Activated effector memory CD4-positive, alpha-beta T cell treated with anti-CD3 and anti-CD28 coated beads, Interleukin-2, amount 50 U/mL, for 16 hours (primary cell): ENCODE results near the gene ACAD10.
"Not testable (repeated sequence)": the region's sequence is repeated elsewhere in the genome, so short reads cannot be mapped to it uniquely, and the experiment has no call there.

Experiments used
- DNase-seq: peaks from one replicate; pipeline ENCODE4 v3.0.0-alpha.2; 2020

Gene ACAD10

DNA sequence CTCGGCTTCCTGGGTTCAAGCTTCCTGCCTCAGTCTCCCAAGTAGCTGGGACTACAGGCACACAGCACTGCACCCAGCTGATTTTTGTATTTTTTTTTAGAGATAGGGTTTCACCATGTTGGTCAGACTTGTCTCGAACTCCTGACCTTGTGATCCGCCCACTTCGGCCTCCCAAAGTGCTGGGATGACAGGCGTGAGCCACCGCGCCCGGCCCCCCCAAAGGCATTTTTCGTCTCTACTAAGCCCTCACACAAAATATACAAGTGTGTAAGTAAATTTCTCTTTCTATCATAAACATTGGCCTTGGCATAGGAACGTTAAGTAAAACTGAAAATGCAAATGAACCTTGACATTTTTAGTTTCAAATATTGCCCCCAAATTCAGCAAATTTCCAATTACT, 2.1 kb downstream of the ACAD10 start:
- DNase-seq: no peak

DNA sequence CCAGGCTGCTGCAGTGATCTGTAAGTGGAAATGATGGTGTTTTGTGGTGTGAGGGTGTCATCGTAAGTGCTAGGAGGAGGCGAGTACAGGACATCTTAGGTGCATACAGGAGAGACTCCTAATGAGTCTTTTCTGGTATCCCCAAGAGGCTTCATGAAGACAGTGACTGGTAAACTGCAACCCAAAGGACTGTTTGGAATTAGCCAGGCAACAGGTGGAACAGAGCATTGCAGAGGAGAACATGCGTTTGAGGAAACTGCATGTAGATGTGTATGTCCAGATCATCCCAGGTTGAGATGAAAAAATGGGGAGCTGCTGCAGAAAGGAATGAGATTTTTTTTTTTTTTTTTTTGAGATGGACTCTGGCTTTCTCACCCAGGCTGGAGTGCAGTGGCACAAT, 5.4 kb downstream of the ACAD10 start:
- no peak for DNase-seq

GRCh38 chr12:111692575-111693210, 6.8 kb downstream of the ACAD10 start:
- no peak for DNase-seq

DNA sequence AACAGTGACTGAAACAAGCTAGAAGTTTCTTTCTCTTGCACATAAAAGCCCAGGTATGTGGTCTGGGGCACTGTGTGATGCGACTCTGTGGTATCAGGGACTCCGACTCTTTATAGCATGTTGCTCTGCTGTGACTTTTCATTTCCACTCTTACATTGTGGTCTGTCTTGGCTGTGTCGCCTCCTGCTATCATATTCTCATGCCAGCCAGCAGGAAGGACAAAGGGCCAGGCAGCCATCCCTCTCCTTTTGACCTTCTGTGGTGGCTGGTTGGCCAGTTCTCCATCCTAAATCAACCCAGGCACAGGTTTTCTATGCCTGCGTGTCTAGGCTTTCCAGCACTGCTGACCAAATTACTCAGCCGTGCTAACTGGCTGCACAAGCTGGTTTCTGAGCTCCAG, 8.0 kb downstream of the ACAD10 start:
- DNase-seq: no peak

DNA sequence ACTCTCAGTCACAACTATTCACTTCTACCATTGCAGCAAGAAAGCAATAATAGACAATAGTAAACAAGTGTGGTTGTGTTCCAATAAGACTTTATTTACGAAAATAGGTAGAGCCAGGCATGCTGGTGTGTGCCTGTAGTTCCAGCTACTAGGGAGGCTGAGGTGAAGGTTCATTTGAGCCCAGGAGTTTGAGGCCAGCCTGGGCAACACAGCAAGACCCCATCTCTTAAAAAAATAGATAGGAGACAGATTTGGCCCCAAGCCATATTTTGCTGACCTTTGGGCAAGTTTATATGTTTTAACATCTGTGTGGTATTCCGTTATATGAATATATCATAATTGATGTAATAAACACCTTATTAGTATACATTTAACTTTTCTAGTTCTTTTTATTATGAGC, 14.1 kb downstream of the ACAD10 start:
- DNase-seq: no peak

GRCh38 chr12:111705672-111706071, 19.8 kb downstream of the ACAD10 start:
- DNase-seq: no peak

GRCh38 chr12:111706145-111706544, 20.3 kb downstream of the ACAD10 start:
- DNase-seq: no peak

GRCh38 chr12:111715279-111715678, 29.4 kb downstream of the ACAD10 start:
- DNase-seq: no peak

DNA sequence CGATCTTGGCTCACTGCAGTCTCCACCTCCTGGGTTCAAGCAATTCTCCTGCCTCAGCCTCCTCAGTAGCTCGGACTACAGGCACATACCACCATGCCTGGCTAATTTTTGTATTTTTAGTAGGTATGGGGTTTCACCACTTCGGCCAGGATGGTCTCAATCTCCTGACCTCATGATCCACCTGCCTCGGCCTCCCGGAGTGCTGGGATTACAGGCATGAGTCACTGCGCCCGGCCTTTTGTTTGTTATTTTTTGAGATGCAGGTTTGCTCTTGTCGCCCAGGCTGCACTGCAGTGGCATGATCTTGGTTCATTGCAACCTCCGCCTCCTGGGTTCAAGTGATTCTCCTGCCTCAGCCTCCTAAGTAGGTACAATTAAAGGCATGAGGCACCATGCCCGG, 33.5 kb downstream of the ACAD10 start:
- not testable (repeated sequence) for DNase-seq

DNA sequence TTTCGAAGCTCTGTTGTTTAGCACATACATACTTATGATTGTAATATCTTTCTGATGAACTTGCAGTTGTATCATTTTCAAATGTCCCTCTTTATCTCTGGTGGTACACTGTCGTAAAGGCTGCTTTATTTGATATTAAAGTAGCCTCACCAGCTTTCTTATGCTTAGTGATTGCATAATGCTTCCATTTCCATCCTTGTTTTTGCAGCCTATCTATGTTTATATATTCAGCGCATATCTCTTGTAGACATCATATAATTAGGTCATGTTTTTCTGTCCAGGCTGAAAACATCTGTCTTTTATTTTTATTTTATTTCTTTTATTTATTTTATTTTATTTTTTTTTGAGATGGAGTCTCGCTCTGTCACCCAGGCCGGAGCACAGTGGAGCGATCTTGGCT, 34.6 kb downstream of the ACAD10 start:
- DNase-seq: no peak

DNA sequence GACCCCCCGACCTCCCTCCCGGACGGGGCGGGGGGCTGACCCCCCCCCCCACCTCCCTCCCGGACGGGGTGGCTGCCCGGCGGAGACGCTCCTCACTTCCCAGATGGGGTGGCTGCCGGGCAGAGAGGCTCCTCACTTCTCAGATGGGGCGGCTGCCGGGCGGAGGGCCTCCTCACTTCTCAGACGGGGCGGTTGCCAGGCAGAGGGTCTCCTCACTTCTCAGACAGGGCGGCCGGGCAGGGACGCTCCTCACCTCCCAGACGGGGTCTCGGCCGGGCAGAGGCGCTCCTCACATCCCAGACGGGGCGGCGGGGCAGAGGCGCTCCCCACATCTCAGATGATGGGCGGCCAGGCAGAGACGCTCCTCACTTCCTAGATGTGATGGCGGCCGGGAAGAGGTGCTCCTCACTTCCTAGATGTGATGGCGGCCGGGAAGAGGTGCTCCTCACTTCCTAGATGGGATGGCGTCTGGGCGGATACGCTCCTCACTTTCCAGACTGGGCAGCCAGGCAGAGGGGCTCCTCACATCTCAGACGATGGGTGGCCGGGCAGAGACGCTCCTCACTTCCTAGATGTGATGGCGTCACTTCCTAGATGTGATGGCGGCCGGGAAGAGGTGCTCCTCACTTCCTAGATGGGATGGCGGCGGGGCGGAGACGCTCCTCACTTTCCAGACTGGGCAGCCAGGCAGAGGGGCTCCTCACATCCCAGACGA, 38.0 kb downstream of the ACAD10 start:
- DNase-seq: not testable (repeated sequence)

- DNase-seq: no peak
Measured at GRCh38 chr12:111728795-111729194, 42.9 kb downstream of the ACAD10 start.

GRCh38 chr12:111730420-111730819, 44.6 kb downstream of the ACAD10 start:
- no peak for DNase-seq

- no peak for DNase-seq
Measured at GRCh38 chr12:111732786-111733185, 46.9 kb downstream of the ACAD10 start.

DNA sequence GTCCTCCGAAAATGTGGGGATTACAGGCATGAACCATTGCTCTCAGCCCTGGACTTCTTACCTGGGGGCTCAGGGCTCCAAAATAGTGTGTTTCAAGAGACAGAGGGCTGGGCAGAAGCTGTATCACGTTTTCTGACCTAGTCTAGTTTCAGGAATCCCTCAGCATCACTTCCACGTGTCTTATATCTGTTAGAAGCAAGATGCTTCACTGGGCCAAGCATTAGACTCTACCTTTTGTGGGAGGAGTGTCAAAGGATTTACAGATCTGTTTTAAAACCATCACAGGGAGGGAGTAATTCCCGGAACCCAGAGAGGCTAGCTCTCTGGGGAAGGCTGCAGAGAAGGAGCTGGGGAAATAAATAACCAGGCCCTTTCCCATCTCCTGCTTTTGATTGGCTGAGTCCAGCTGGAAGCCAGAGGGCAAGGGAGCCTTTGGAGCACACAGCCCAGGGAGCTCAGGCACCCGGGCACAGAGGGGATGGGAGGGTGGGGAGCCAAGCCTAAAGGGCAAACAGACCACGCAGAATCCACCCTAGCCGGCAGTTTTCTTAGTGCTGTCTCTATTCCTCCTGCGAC, 47.6 kb downstream of the ACAD10 start:
- DNase-seq: no peak

DNA sequence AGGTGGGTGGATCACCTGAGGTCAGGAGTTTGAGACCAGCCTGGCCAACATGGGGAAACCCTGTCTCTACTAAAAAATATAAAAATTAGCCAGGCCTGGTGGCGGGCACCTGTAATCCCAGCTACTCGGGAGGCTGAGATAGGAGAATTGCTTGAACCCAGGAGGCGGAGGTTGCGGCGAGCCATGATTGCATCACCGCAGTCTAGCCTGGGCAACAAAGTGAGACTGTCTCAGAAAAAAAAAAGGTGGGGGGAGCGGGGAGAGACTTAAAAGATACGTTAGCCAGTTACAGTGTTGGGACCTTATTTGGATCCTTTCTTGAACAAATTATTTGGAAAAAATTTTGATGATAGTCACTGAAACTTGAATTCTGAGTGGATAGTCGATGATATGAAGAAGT, 53.7 kb downstream of the ACAD10 start:
- not testable (repeated sequence) for DNase-seq

GRCh38 chr12:111741235-111741812, 55.5 kb downstream of the ACAD10 start:
- no peak for DNase-seq

DNA sequence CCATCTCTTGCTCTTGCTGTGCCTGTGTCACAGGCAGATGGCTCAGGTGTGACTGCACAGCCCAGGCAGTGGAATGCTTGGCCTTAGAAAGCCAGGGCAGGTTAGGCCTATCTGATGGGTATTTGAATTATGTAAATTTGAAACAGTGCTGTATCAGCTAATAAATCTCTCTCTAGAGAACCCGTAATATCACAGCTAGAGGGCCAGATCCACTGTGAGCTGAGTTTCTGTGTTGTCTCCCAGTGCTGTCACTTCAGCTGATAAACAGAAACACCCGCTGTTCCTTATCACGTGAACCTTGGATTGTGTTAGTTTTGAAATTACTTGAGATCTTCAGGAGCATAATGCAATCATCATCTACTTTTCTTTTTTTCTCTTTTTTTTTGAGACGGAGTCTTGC, 59.4 kb downstream of the ACAD10 start:
- no peak for DNase-seq

DNA sequence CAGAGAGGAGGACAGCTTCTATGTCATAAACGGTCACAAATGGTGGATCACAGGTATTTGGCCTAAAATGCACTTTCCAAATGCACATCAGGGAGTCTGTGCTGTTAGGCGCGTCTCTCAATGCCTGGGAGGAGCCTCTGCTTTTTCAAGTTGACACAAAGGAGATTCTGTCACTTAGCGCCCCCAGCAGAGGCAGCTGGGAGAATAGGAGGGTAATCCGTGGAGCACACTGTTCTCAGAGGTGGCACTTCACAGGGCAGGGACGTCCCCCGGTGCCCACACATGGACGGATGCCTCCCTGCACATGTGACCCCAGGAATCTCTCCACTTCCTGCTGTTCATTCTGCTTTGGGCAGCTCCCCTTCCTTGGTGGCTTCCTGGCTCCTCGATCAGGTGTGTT, 61.5 kb downstream of the ACAD10 start:
- DNase-seq: no peak

- no peak for DNase-seq
Measured at GRCh38 chr12:111748151-111748672, 62.4 kb downstream of the ACAD10 start.

DNA sequence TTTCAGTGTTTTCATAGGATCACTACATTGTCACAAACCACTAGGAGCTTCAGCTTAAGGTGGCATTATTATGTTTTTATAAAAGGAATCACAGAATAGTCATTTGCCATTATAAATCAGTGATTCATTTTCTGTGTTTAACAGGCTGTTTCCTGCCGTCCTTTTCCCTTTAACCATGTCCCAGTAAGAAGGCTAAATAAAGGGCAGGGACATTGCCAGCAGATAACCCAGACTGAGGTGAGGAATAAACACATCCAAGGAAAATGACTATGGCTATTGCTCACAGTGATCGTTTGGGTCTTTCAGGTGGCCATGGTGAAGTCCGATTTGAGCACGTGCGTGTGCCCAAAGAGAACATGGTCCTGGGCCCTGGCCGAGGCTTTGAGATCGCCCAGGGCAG, 63.0 kb downstream of the ACAD10 start:
- no peak for DNase-seq

DNA sequence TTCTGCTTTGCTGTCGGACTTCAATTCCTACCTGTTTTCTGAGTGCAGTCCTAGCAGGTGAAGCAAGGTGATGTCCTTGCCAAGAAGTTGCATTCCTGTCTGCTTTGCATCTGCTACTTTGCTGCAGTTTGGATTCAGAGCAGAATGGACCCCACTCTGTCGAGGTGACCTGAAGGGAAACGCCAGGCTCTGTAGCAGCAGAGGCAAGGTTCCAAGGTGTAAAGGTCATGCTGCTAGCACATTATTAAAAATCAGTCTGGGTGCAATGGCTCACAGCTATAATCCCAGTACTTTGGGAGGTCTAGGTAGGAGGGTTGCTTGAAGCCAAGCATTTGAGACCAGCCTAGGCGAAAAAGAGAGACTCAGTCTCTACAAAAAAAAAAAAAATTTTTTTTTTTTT, 63.5 kb downstream of the ACAD10 start:
- DNase-seq: no peak

- DNase-seq: no peak
Measured at GRCh38 chr12:111753144-111753881, 67.5 kb downstream of the ACAD10 start.
